ENCODE results near the gene NFKB1.

Gene NFKB1

GRCh38 chr4:102638621-102639020 lies 137.5 kb downstream of the NFKB1 start:
- Histone ChIP-seq H3K4me3 (ENCODE audit: low read depth, low read length) (no peak overlapping the region), H3K27me3 (ENCODE audit: control insufficient read depth, insufficient read depth, low read length) (no peaks in the 10 kb centered on the region), H3K9ac (ENCODE audit: low read depth, low read length) (no peak overlapping the region), H3K4me1 (ENCODE audit: control insufficient read depth, insufficient read depth, low read length) (no peaks in the 10 kb centered on the region), H3K9me3 (ENCODE audit: control insufficient read depth, insufficient read depth, low read length) (no peaks in the 10 kb centered on the region), H3K36me3 (ENCODE audit: control insufficient read depth, insufficient read depth, low read length) (peaks cover 14% of the 10 kb centered on the region)

- Histone ChIP-seq H3K27me3 (ENCODE audit: control insufficient read depth, insufficient read depth, low read length) (no peaks in the 10 kb centered on the region), H3K4me1 (ENCODE audit: control insufficient read depth, insufficient read depth, low read length) (no peaks in the 10 kb centered on the region), H3K4me3 (ENCODE audit: low read depth, low read length) (no peak overlapping the region)
These were observed 138.4 kb downstream of the NFKB1 start for GRCh38 chr4:102639598-102639997.

GRCh38 chr4:102640669-102641068 lies 139.5 kb downstream of the NFKB1 start:
- Histone ChIP-seq H3K27me3 (ENCODE audit: control insufficient read depth, insufficient read depth, low read length) (no peaks in the 10 kb centered on the region), H3K4me1 (ENCODE audit: control insufficient read depth, insufficient read depth, low read length) (no peaks in the 10 kb centered on the region), H3K36me3 (ENCODE audit: control insufficient read depth, insufficient read depth, low read length) (peaks cover 7% of the 10 kb centered on the region), H3K4me3 (ENCODE audit: low read depth, low read length) (no peak overlapping the region), H3K9ac (ENCODE audit: low read depth, low read length) (no peak overlapping the region), H3K9me3 (ENCODE audit: control insufficient read depth, insufficient read depth, low read length) (no peaks in the 10 kb centered on the region)

More at GRCh38 chr4:102639598-102639997, 138.4 kb downstream of the NFKB1 start:
- no peak overlapping the region for H3K9ac ChIP-seq (ENCODE audit: low read depth, low read length)
- peaks cover 10% of the 10 kb centered on the region for H3K36me3 ChIP-seq (ENCODE audit: control insufficient read depth, insufficient read depth, low read length)
- no peaks in the 10 kb centered on the region for H3K9me3 ChIP-seq (ENCODE audit: control insufficient read depth, insufficient read depth, low read length)

GRCh38 chr4:102641793-102642192 lies 140.6 kb downstream of the NFKB1 start:
- Histone ChIP-seq H3K9me3 (ENCODE audit: control insufficient read depth, insufficient read depth, low read length) (no peaks in the 10 kb centered on the region), H3K27me3 (ENCODE audit: control insufficient read depth, insufficient read depth, low read length) (no peaks in the 10 kb centered on the region), H3K4me3 (ENCODE audit: low read depth, low read length) (no peak overlapping the region), H3K36me3 (ENCODE audit: control insufficient read depth, insufficient read depth, low read length) (peaks cover 7% of the 10 kb centered on the region), H3K9ac (ENCODE audit: low read depth, low read length) (no peak overlapping the region), H3K4me1 (ENCODE audit: control insufficient read depth, insufficient read depth, low read length) (no peaks in the 10 kb centered on the region)

DNA sequence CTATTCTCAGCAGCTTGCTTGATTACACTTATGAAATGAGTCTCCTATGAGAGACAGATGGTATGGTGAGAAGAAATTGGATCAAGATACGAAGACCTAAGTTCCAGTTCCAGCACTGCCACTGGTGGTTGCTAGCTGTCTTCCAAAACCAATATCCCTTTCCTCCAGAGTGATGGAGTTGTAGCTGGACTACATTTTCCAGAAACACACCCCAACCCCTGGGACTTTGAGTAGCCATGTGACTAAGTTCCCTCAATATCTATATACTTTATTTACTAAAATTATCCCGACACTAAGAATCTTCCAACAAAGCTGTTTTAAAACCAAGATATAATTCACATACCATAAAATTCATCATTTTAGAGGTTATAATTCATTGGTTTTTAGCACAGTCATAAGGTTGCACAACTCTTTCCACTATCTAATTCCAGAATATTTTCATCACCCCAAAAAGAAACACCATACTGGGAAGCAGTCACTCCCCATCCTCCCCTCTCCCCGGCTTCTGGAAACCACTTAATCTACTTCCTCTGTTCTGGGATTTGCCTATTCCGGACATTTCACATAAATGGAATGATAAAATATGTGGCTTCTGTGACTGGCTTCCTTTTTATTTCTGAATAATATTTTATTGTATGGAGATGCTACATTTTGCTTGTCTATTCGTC lies 141.6 kb downstream of the NFKB1 start:
- Histone ChIP-seq H3K4me1 (ENCODE audit: control insufficient read depth, insufficient read depth, low read length) (no peaks in the 10 kb centered on the region), H3K36me3 (ENCODE audit: control insufficient read depth, insufficient read depth, low read length) (peaks cover 7% of the 10 kb centered on the region), H3K4me3 (ENCODE audit: low read depth, low read length) (no peak overlapping the region), H3K27me3 (ENCODE audit: control insufficient read depth, insufficient read depth, low read length) (no peaks in the 10 kb centered on the region), H3K9ac (ENCODE audit: low read depth, low read length) (no peak overlapping the region), H3K9me3 (ENCODE audit: control insufficient read depth, insufficient read depth, low read length) (no peaks in the 10 kb centered on the region)

DNA sequence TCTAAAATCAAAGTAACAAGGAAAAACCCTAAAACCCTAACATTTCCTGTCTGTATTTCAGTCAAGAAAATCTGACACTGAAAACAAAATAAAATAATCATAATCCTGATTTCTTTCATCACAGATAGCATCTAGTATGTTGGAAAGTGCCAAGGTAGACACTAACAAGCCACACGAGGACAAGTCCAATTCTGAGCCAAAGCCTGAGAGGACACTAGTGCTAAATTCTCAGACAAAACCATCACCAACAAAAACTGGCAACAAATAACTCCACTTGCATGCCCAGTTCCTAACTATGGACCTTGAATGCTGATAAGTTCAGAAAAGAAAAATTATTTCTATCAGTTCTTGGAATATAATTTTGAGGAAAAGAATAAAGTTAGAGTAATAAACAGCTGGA lies 146.0 kb downstream of the NFKB1 start:
- Histone ChIP-seq H3K4me1 (ENCODE audit: control insufficient read depth, insufficient read depth, low read length) (no peaks in the 10 kb centered on the region), H3K9ac (ENCODE audit: low read depth, low read length) (no peak overlapping the region), H3K36me3 (ENCODE audit: control insufficient read depth, insufficient read depth, low read length) (no peaks in the 10 kb centered on the region), H3K9me3 (ENCODE audit: control insufficient read depth, insufficient read depth, low read length) (no peaks in the 10 kb centered on the region), H3K27me3 (ENCODE audit: control insufficient read depth, insufficient read depth, low read length) (no peaks in the 10 kb centered on the region), H3K4me3 (ENCODE audit: low read depth, low read length) (no peak overlapping the region)

GRCh38 chr4:102657206-102657605 lies 156.0 kb downstream of the NFKB1 start:
- no peaks in the 10 kb centered on the region for H3K4me1 ChIP-seq (ENCODE audit: control insufficient read depth, insufficient read depth, low read length)
- H3K27me3 ChIP-seq (ENCODE audit: control insufficient read depth, insufficient read depth, low read length), result no peaks in the 10 kb centered on the region
- no peaks in the 10 kb centered on the region for H3K36me3 ChIP-seq (ENCODE audit: control insufficient read depth, insufficient read depth, low read length)
- no peak overlapping the region for H3K9ac ChIP-seq (ENCODE audit: low read depth, low read length)
- H3K4me3 ChIP-seq (ENCODE audit: low read depth, low read length), result no peak overlapping the region
- no peaks in the 10 kb centered on the region for H3K9me3 ChIP-seq (ENCODE audit: control insufficient read depth, insufficient read depth, low read length)

GRCh38 chr4:102663073-102663472 lies 161.9 kb downstream of the NFKB1 start:
- H3K4me3 ChIP-seq (ENCODE audit: low read depth, low read length), result no peak overlapping the region
- H3K36me3 ChIP-seq (ENCODE audit: control insufficient read depth, insufficient read depth, low read length), result no peaks in the 10 kb centered on the region
- H3K9ac ChIP-seq (ENCODE audit: low read depth, low read length), result no peak overlapping the region
- no peaks in the 10 kb centered on the region for H3K4me1 ChIP-seq (ENCODE audit: control insufficient read depth, insufficient read depth, low read length)
- no peaks in the 10 kb centered on the region for H3K27me3 ChIP-seq (ENCODE audit: control insufficient read depth, insufficient read depth, low read length)
- no peaks in the 10 kb centered on the region for H3K9me3 ChIP-seq (ENCODE audit: control insufficient read depth, insufficient read depth, low read length)

GRCh38 chr4:102665527-102665926 lies 164.4 kb downstream of the NFKB1 start:
- H3K9ac ChIP-seq (ENCODE audit: low read depth, low read length), result no peak overlapping the region
- H3K27me3 ChIP-seq (ENCODE audit: control insufficient read depth, insufficient read depth, low read length), result no peaks in the 10 kb centered on the region
- H3K4me3 ChIP-seq (ENCODE audit: low read depth, low read length), result no peak overlapping the region
- no peaks in the 10 kb centered on the region for H3K9me3 ChIP-seq (ENCODE audit: control insufficient read depth, insufficient read depth, low read length)
- no peaks in the 10 kb centered on the region for H3K4me1 ChIP-seq (ENCODE audit: control insufficient read depth, insufficient read depth, low read length)
- H3K36me3 ChIP-seq (ENCODE audit: control insufficient read depth, insufficient read depth, low read length), result no peaks in the 10 kb centered on the region

All from iPS-15b (cell line).